Suprapubic skin (tissue), 3 donors: ENCODE measurements around the gene OXCT1.

Experiments used
- POLR2AphosphoS5 ChIP-seq, 3 donors: sonication (generic); formaldehyde crosslinking; IDR thresholded peaks; one replicate each; pipeline ENCODE4 v1.6.1; 2017; ENCODE audit warnings: antibody characterized with exemption in 3 of 3
- TF ChIP-seq, protein P1 (sequence below), 2 donors: fragments of 200-600 bp in 1 of 2; fragments of 450-650 bp in 1 of 2; sonication (generic) in 1 of 2; IDR thresholded peaks; one replicate each; pipeline ENCODE4 v1.5.1; 2016 to 2019; ENCODE audit warnings: antibody characterized with exemption in 2 of 2, mild to moderate bottlenecking in 1 of 2, moderate library complexity in 1 of 2

DNA sequence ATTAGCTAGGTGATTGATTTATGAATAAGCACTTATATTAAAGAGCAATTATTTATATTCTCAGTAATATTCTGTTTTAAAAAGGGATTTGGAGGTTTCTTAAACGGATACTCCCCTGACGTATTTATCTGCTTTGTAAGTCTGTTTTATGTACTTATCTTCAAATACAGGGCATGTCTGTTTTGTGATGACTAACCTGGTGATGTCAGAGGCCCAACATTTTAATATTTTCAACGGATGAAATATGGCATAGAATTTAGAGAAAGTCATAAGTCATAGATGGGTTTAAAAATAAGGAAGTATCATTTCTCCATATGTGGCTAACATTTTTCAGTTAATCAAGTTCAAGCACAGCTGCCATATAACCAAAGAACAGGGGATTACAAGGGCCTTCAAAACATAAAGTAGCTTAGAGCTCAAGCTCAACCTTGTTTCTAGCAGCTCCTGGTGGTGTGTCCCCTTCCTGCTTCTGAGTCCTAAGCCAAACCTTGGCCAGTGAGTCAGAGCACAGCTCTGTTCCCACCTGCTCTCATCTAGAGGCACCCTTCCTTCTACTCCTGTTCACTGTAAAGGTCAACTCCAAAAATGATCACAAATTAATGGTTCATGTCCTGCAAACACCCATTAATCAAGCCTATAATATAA lies 131.4 kb downstream of the OXCT1 start:
- TF ChIP-seq, protein P1, sequence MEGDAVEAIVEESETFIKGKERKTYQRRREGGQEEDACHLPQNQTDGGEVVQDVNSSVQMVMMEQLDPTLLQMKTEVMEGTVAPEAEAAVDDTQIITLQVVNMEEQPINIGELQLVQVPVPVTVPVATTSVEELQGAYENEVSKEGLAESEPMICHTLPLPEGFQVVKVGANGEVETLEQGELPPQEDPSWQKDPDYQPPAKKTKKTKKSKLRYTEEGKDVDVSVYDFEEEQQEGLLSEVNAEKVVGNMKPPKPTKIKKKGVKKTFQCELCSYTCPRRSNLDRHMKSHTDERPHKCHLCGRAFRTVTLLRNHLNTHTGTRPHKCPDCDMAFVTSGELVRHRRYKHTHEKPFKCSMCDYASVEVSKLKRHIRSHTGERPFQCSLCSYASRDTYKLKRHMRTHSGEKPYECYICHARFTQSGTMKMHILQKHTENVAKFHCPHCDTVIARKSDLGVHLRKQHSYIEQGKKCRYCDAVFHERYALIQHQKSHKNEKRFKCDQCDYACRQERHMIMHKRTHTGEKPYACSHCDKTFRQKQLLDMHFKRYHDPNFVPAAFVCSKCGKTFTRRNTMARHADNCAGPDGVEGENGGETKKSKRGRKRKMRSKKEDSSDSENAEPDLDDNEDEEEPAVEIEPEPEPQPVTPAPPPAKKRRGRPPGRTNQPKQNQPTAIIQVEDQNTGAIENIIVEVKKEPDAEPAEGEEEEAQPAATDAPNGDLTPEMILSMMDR (IDR thresholded peaks at IDR 0.05), result no peak
- no peak for TF ChIP-seq POLR2AphosphoS5 (IDR thresholded peaks at IDR 0.05)
